Endothelial cell of umbilical vein (primary cell): ENCODE data around the gene ADCY3. TPM values are rescaled to one million over a fixed set of nuclear protein-coding genes. Genes with fewer than 3 reads are reported as not detected.

Source experiments
- BruUV-seq: library from RNA; stranded (reverse); fragments of 400-500 nt; replicated peaks from 2 replicates; lab custom pipeline; 2021; lab: Mats Ljungman, UMichigan
- CTCF ChIA-PET: fragments of 300-600, 350-600 bp; sonication (Branson Sonifier 250); formaldehyde crosslinking; loops from one replicate; lab custom pipeline; 2021; ENCODE audit warnings: antibody characterized with exemption, inconsistent platforms; lab: Charles Lee
- POLR2A ChIA-PET: fragments of 300-600, 350-600 bp; sonication (Branson Sonifier 250); formaldehyde crosslinking; loops from one replicate; lab custom pipeline; 2021; ENCODE audit warnings: antibody characterized with exemption, inconsistent platforms; lab: Charles Lee
- DNase-seq: peaks from one replicate; pipeline ENCODE4 v3.0.0-alpha.2; 2011; ENCODE audit warnings: low read depth, low spot score
- FAIRE-seq: peaks from 2 replicates; lab custom pipeline; 2011; peaks lifted over from hg19 to GRCh38; lab: Jason Lieb, UNC
- H2AFZ ChIP-seq: 2 replicates; pipeline ENCODE4 v1.6.0; 2012; ENCODE audit warnings: low read depth, low read length, control low read depth, inconsistent platforms
- H3K27ac ChIP-seq: 2 replicates; pipeline ENCODE4 v1.5.1; 2011; ENCODE audit warnings: low read depth, mild to moderate bottlenecking, control low read depth, low read length, moderate library complexity; ENCODE audit not compliant: insufficient read depth
- H3K27me3 ChIP-seq, 2 experiments: 2 replicates each; pipeline versions ENCODE4 v1.6.0 to v1.6.1; 2011; ENCODE audit warnings: low read length in 2 of 2, mixed read lengths in 1 of 2; ENCODE audit not compliant: control insufficient read depth in 2 of 2, insufficient read depth in 2 of 2
- H3K36me3 ChIP-seq, 2 experiments: 2 replicates in 1 of 2; 3 replicates in 1 of 2; pipeline ENCODE4 v1.5.1; 2011; ENCODE audit warnings: low read length in 2 of 2, mild to moderate bottlenecking in 1 of 2, moderate library complexity in 1 of 2; ENCODE audit not compliant: control insufficient read depth in 2 of 2, insufficient read depth in 2 of 2; ENCODE audit errors: extremely low read depth in 1 of 2
- H3K4me1 ChIP-seq: 3 replicates; pipeline ENCODE4 v1.5.1; 2011; ENCODE audit warnings: mild to moderate bottlenecking, low read length; ENCODE audit not compliant: control insufficient read depth, insufficient read depth; ENCODE audit errors: extremely low read depth
- H3K4me2 ChIP-seq: 2 replicates; pipeline ENCODE4 v1.6.1; 2011; ENCODE audit warnings: low read length, control low read depth, mixed read lengths; ENCODE audit not compliant: insufficient read depth
- H3K4me3 ChIP-seq, 3 experiments: fragments of 200-600 bp in 1 of 3; sonication (generic), shearing (Covaris generic) in 1 of 3; replicated peaks in 1 of 3; 2 replicates each; pipeline ENCODE4 v1.5.1; 2011 to 2016; ENCODE audit warnings: control low read depth in 3 of 3, low read length in 3 of 3, mild to moderate bottlenecking in 2 of 3, inconsistent platforms in 1 of 3, low read depth in 1 of 3, moderate library complexity in 1 of 3; ENCODE audit not compliant: insufficient read depth in 1 of 3
- H3K79me2 ChIP-seq: 2 replicates; pipeline ENCODE4 v1.6.0; 2012; ENCODE audit warnings: low read length, inconsistent platforms; ENCODE audit not compliant: control insufficient read depth, insufficient read depth
- H3K9ac ChIP-seq: replicated peaks from 2 replicates; pipeline ENCODE3; 2011; ENCODE audit warnings: low read length, control low read depth; ENCODE audit not compliant: insufficient read depth; ENCODE audit errors: extremely low read depth
- H3K9me1 ChIP-seq: replicated peaks from 3 replicates; pipeline ENCODE4 v1.6.0; 2011; ENCODE audit warnings: mild to moderate bottlenecking, low read length; ENCODE audit not compliant: control insufficient read depth, insufficient read depth; ENCODE audit errors: extremely low read depth
- H3K9me3 ChIP-seq: replicated peaks from 2 replicates; pipeline ENCODE4 v1.5.1; 2012; ENCODE audit warnings: low read length, inconsistent platforms; ENCODE audit not compliant: control insufficient read depth, insufficient read depth
- H4K20me1 ChIP-seq: replicated peaks from 2 replicates; pipeline ENCODE3; 2011; ENCODE audit warnings: mild to moderate bottlenecking, low read length; ENCODE audit not compliant: control insufficient read depth, insufficient read depth; ENCODE audit errors: extremely low read depth
- CTCF ChIP-seq, 2 donors: IDR thresholded peaks; 1 replicate in 1 of 2; 2 replicates in 1 of 2; pipeline ENCODE4 v1.5.1; 2011; ENCODE audit warnings: low read length in 2 of 2, mild to moderate bottlenecking in 2 of 2, moderate library complexity in 2 of 2, control low read depth in 1 of 2, inconsistent platforms in 1 of 2, low read depth in 1 of 2; ENCODE audit not compliant: insufficient read depth in 1 of 2; ENCODE audit errors: extremely low read depth in 1 of 2
- FOS ChIP-seq: IDR thresholded peaks from 2 replicates; pipeline ENCODE4 v1.6.1; 2011; ENCODE audit warnings: mild to moderate bottlenecking, low read length, moderate library complexity, borderline replicate concordance; ENCODE audit not compliant: insufficient read depth
- GATA2 ChIP-seq: IDR thresholded peaks from 2 replicates; pipeline ENCODE4 v1.7.0; 2011; ENCODE audit warnings: low read depth, mild to moderate bottlenecking, moderate library complexity, mixed read lengths, low read length; ENCODE audit not compliant: insufficient read length, insufficient read depth
- MAX ChIP-seq: IDR thresholded peaks from 2 replicates; pipeline ENCODE4 v1.6.1; 2011; ENCODE audit not compliant: insufficient read depth, insufficient read length
- MYC ChIP-seq: IDR thresholded peaks from one replicate; pipeline ENCODE4 v1.6.1; 2011; ENCODE audit warnings: mild to moderate bottlenecking, low read depth, low read length
- POLR2A ChIP-seq: IDR thresholded peaks from 2 replicates; pipeline ENCODE4 v1.6.1; 2012; ENCODE audit warnings: low read depth, mild to moderate bottlenecking, control low read depth, low read length
- dilution Hi-C: fragments of 300-500 bp; cut with MboI; formaldehyde crosslinking; loops from one replicate; pipeline ENCODE4 v1.15.0; 2019; ENCODE audit warnings: low sequenced_read_pairs; ENCODE audit not compliant: extremely low pct_ligation_motif_present
- intact Hi-C: fragments of 100-400 bp; cut with micrococcal nuclease; formaldehyde crosslinking; loops from one replicate; pipeline ENCODE4 v1.10.0; 2022
- polyA plus RNA-seq, 4 experiments: library from polyadenylated mRNA; depleted of rRNA in 3 of 4; stranded (reverse) in 3 of 4; unstranded in 1 of 4; fragments of >200 nt; gene quantifications; 2 replicates each; pipeline versions ENCODE4 v1.2.1 to v1.2.3, GENCODE V29; 2011 to 2012; ENCODE audit warnings: missing spikeins in 1 of 4
- total RNA-seq: library from RNA; stranded (reverse); gene quantifications from 2 replicates; pipeline ENCODE4 v1.2.3, GENCODE V29; 2021

ADCY3 gene
- total and polyA plus RNA-seq, 2 donors (not counting 3 experiments of a cell fraction or from before 2014, with no cell fraction given), result 54.0 to 61.3 TPM

- peak; percentile 48 for TF ChIP-seq GATA2
- TF ChIP-seq MAX, result no peak
- Histone ChIP-seq H2AFZ (no peak overlapping the region), H3K9me1 (no peaks in the 10 kb centered on the region), H4K20me1 (no peaks in the 10 kb centered on the region), H3K27me3 (no peaks in the 10 kb centered on the region), H3K79me2 (no peaks in the 10 kb centered on the region), H3K9ac (no peak overlapping the region), H3K9me3 (no peaks in the 10 kb centered on the region), H3K4me1 (no peaks in the 10 kb centered on the region), H3K36me3 (peaks cover 4 to 12% of the 10 kb centered on the region in 2 experiments), H3K27ac (no peak overlapping the region), H3K4me2 (no peak overlapping the region), H3K4me3 (no peak overlapping the region)
- dilution Hi-C loops (no loop called here), intact Hi-C loops (no loop called here)
- DNase-seq (peak; percentile 74), FAIRE-seq (peak; percentile 68)
- CTCF ChIA-PET, result interaction anchor here (1.3 kb wide), 1 partner anchor 12 kb away, joined by 3 read pairs; no protein-coding TSS in a partner anchor
- no TSS peak for BruUV-seq
- POLR2A ChIA-PET, result no interaction called here
Observed at GRCh38 chr2:24958411-24958935, 38.4 kb upstream of the ADCY3 start.

GRCh38 chr2:24957976-24958375 lies 37.9 kb upstream of the ADCY3 start:
- H3K9me1 ChIP-seq, result no peaks in the 10 kb centered on the region
- no peak overlapping the region for H3K9ac ChIP-seq
- H3K4me2 ChIP-seq, result no peak overlapping the region
- BruUV-seq, result no TSS peak
- dilution Hi-C loops, result no loop called here
- FAIRE-seq (no peak), DNase-seq (no peak)
- H3K4me3 ChIP-seq, result no peak overlapping the region
- H3K79me2 ChIP-seq, result no peaks in the 10 kb centered on the region
- no peaks in the 10 kb centered on the region for H3K4me1 ChIP-seq
- POLR2A ChIA-PET, result no interaction called here
- CTCF ChIA-PET, result no interaction called here
- no peak overlapping the region for H2AFZ ChIP-seq
- peaks cover 5 to 12% of the 10 kb centered on the region in 2 experiments for H3K36me3 ChIP-seq
- no peak overlapping the region for H3K27ac ChIP-seq
- H4K20me1 ChIP-seq, result no peaks in the 10 kb centered on the region
- no peak for TF ChIP-seq MYC
- TF ChIP-seq MAX, result no peak
- TF ChIP-seq CTCF (IDR thresholded peaks at IDR 0.05; ENCODE audit: extremely low read depth in 1 of 2, insufficient read depth in 1 of 2, low read depth in 1 of 2, low read length in 2 of 2), result no peak
- TF ChIP-seq POLR2A, result no peak
- no peak for TF ChIP-seq FOS
- intact Hi-C loops, result no loop called here
- no peaks in the 10 kb centered on the region for H3K9me3 ChIP-seq
- no peaks in the 10 kb centered on the region for H3K27me3 ChIP-seq
